Activated naive CD8-positive, alpha-beta T cell treated with anti-CD3 and anti-CD28 coated beads, Interleukin-2, amount 50 U/mL, for 24 hours (primary cell): ENCODE measurements around the gene MRPL24.

Source experiments
- ATAC-seq: fragments of 150-1000 bp; cut with Tn5 transposase; one replicate; pipeline ENCODE4 v1.10.0; 2021
- DNase-seq: peaks from one replicate; pipeline ENCODE4 v3.0.0; 2021
- H3K27ac Mint-ChIP-seq: one replicate; pipeline ENCODE4 v1.8.0; 2021; ENCODE audit warnings: mild to moderate bottlenecking, mixed read lengths
- H3K27me3 Mint-ChIP-seq: one replicate; pipeline ENCODE4 v1.8.0; 2021; ENCODE audit warnings: mixed read lengths
- H3K36me3 Mint-ChIP-seq: one replicate; pipeline ENCODE4 v1.8.0; 2021; ENCODE audit warnings: low read depth, mixed read lengths
- H3K4me1 Mint-ChIP-seq: one replicate; pipeline ENCODE4 v1.8.0; 2021; ENCODE audit warnings: mixed read lengths
- H3K4me3 Mint-ChIP-seq: one replicate; pipeline ENCODE4 v1.8.0; 2021; ENCODE audit warnings: mild to moderate bottlenecking, moderate library complexity, mixed read lengths
- H3K9me3 Mint-ChIP-seq: one replicate; pipeline ENCODE4 v1.8.0; 2021; ENCODE audit warnings: mixed read lengths

MRPL24 gene

DNA sequence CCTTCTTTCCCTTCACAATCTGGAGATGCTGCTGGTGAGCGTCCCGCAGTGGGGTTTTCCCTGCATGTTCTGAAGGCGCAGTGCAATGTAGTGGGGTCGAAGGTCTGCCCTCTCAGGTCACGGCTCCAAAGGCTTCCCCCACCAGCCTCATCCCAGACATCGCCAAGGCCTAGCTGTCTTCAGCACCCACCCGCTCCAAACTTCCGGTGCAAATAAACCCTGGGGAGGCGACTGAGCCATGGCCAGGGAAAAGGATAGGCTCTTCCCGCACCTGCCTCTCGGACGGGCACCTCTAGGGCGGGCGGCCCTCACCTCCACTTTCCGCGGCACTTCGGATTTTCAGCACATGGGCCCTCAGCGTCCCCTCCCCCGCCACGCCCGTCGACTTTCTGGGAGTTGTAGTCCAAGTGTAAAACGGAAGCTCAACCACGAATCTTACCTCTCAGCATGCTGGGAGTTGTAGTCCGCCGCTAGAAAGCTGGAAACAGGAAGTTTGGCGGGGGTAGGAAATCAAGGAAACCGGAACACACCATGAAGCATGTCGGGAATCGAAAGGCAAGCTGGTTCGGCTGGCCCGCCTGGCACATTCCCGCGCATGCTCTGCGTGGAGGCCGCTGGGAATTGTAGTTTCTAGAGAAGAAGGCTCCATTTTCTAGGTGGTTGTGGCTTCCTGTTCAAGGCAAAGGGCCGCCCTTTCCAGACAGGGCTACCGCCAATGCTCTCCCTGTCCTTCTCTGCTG, at the start of gene MRPL24:
Gene MRPL24 (minus strand): TSS at position 348 of the 740 bp plus-strand sequence. CDS start 2,384 bp downstream, outside the sequence.
- H3K27ac Mint-ChIP-seq = peak within 1 kb of the TSS; percentile 98
- peaks cover 58% of the 10 kb centered on the region for H3K36me3 Mint-ChIP-seq
- no peaks in the 10 kb centered on the region for H3K9me3 Mint-ChIP-seq
- H3K4me1 Mint-ChIP-seq = peaks cover 48% of the 10 kb centered on the region
- H3K27me3 Mint-ChIP-seq = no peaks in the 10 kb centered on the region
- DNase-seq (peak; percentile 94), ATAC-seq (peak; percentile 88)
- H3K4me3 Mint-ChIP-seq = peak within 1 kb of the TSS; percentile 96

GRCh38 chr1:156789621-156790318, 48.9 kb upstream of the MRPL24 start:
- Mint-ChIP-seq H3K27ac (peak overlapping the region; percentile 48), H3K4me1 (peaks cover 3% of the 10 kb centered on the region), H3K4me3 (no peak overlapping the region), H3K27me3 (no peaks in the 10 kb centered on the region), H3K36me3 (peaks cover 50% of the 10 kb centered on the region), H3K9me3 (no peaks in the 10 kb centered on the region)
- DNase-seq (no peak), ATAC-seq (no peak)

DNA sequence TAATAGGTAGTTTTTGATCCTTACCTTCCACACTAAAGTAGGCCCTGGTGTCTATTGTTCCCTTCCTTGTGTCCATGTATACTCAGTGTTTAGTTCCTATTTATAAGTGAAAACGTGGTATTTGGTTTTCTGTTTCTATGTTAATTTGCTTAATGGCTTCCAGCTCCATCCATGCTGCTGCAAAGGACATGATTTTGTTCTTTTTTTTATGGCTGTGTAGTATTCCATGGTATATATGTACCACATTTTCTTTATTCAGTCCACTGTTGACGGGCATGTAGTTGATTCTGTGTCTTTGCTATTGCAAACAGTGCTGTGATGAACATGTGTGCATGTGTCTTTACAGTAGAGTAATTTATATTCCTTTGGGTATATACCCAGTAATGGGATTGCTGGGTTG, 47.2 kb upstream of the MRPL24 start:
- DNase-seq = no peak
- H3K4me3 Mint-ChIP-seq = no peak overlapping the region
- H3K36me3 Mint-ChIP-seq = peaks cover 45% of the 10 kb centered on the region
- no peaks in the 10 kb centered on the region for H3K9me3 Mint-ChIP-seq
- no peak overlapping the region for H3K27ac Mint-ChIP-seq
- ATAC-seq = no peak
- peaks cover 3% of the 10 kb centered on the region for H3K4me1 Mint-ChIP-seq
- no peaks in the 10 kb centered on the region for H3K27me3 Mint-ChIP-seq

DNA sequence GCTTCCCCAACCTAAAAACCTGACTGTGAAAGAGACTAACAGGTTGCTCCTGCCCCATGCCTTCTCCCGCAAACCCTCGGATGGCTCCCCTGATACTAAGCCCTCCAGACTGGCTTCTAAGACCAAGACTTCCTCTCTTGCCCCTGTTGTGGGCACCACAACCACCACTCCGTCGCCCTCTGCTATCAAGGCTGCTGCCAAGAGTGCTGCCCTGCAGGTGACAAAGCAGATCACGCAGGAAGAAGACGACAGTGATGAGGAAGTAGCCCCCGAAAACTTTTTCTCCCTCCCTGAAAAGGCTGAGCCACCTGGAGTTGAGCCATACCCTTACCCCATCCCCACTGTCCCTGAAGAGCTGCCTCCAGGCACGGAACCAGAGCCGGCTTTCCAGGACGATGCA, 45.8 kb upstream of the MRPL24 start:
- Mint-ChIP-seq H3K27ac (no peak overlapping the region), H3K9me3 (no peaks in the 10 kb centered on the region), H3K36me3 (peaks cover 49% of the 10 kb centered on the region), H3K4me1 (peaks cover 6% of the 10 kb centered on the region), H3K4me3 (no peak overlapping the region), H3K27me3 (no peaks in the 10 kb centered on the region)
- DNase-seq (no peak), ATAC-seq (no peak)

- Mint-ChIP-seq H3K36me3 (peaks cover 51% of the 10 kb centered on the region), H3K4me3 (no peak overlapping the region)
- no peak for DNase-seq
These were observed 44.6 kb upstream of the MRPL24 start for GRCh38 chr1:156785458-156785857.

GRCh38 chr1:156781585-156782186, 40.8 kb upstream of the MRPL24 start:
- ATAC-seq (no peak), DNase-seq (no peak)
- H3K27me3 Mint-ChIP-seq = no peaks in the 10 kb centered on the region
- no peak overlapping the region for H3K27ac Mint-ChIP-seq
- H3K36me3 Mint-ChIP-seq = peaks cover 35% of the 10 kb centered on the region
- peaks cover 23% of the 10 kb centered on the region for H3K4me1 Mint-ChIP-seq
- no peak overlapping the region for H3K4me3 Mint-ChIP-seq
- no peaks in the 10 kb centered on the region for H3K9me3 Mint-ChIP-seq

More at GRCh38 chr1:156785458-156785857, 44.6 kb upstream of the MRPL24 start:
- ATAC-seq = no peak
- Mint-ChIP-seq H3K27me3 (no peaks in the 10 kb centered on the region), H3K27ac (no peak overlapping the region), H3K9me3 (no peaks in the 10 kb centered on the region), H3K4me1 (peaks cover 14% of the 10 kb centered on the region)

GRCh38 chr1:156777573-156777972, 36.7 kb upstream of the MRPL24 start:
- no peak for DNase-seq
- no peaks in the 10 kb centered on the region for H3K9me3 Mint-ChIP-seq
- peaks cover 51% of the 10 kb centered on the region for H3K4me1 Mint-ChIP-seq
- H3K27ac Mint-ChIP-seq = no peak overlapping the region
- no peak overlapping the region for H3K4me3 Mint-ChIP-seq
- peaks cover 38% of the 10 kb centered on the region for H3K36me3 Mint-ChIP-seq
- no peaks in the 10 kb centered on the region for H3K27me3 Mint-ChIP-seq
- ATAC-seq = no peak

GRCh38 chr1:156776942-156777341, 36.1 kb upstream of the MRPL24 start:
- no peaks in the 10 kb centered on the region for H3K27me3 Mint-ChIP-seq
- no peaks in the 10 kb centered on the region for H3K9me3 Mint-ChIP-seq

DNA sequence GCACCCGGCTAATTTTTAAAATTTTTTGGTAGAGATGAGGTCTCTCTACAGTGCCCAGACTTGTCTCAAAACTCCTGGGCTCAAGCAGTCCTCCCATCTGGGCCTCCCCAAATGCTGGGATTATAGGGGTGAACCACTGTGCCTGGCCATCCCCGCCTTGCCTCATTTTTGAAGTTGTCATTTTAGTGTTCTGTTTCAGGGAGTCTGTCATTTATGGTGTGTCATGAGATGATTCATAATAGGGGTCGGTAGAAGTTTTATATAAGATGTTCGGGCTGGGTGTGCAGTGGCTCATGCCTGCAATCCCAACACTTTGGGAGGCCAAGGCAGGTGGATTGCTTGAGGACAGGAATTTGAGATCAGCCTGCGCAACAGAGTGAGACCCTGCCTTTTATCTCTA, 34.9 kb upstream of the MRPL24 start:
- Mint-ChIP-seq H3K36me3 (peaks cover 37% of the 10 kb centered on the region), H3K4me3 (no peak overlapping the region), H3K9me3 (no peaks in the 10 kb centered on the region), H3K27me3 (no peaks in the 10 kb centered on the region), H3K4me1 (peaks cover 55% of the 10 kb centered on the region), H3K27ac (peak overlapping the region; percentile 17)
- DNase-seq = no peak
- peak; percentile 75 for ATAC-seq

More at GRCh38 chr1:156776942-156777341, 36.1 kb upstream of the MRPL24 start:
- DNase-seq = no peak
- no peak overlapping the region for H3K27ac Mint-ChIP-seq
- peaks cover 37% of the 10 kb centered on the region for H3K36me3 Mint-ChIP-seq
- H3K4me3 Mint-ChIP-seq = no peak overlapping the region
- H3K4me1 Mint-ChIP-seq = peaks cover 57% of the 10 kb centered on the region
- no peak for ATAC-seq

- Mint-ChIP-seq H3K27ac (no peak overlapping the region), H3K4me1 (peaks cover 75% of the 10 kb centered on the region), H3K4me3 (no peak overlapping the region), H3K27me3 (no peaks in the 10 kb centered on the region), H3K36me3 (peaks cover 56% of the 10 kb centered on the region), H3K9me3 (no peaks in the 10 kb centered on the region)
- no peak for DNase-seq
- ATAC-seq = no peak
These were observed 32.7 kb upstream of the MRPL24 start for GRCh38 chr1:156773607-156774006.

GRCh38 chr1:156772728-156773497, 32.0 kb upstream of the MRPL24 start:
- Mint-ChIP-seq H3K27me3 (no peaks in the 10 kb centered on the region), H3K4me3 (peak overlapping the region; percentile 9), H3K4me1 (peaks cover 74% of the 10 kb centered on the region), H3K36me3 (peaks cover 59% of the 10 kb centered on the region), H3K9me3 (no peaks in the 10 kb centered on the region), H3K27ac (no peak overlapping the region)
- no peak for ATAC-seq
- DNase-seq = no peak

DNA sequence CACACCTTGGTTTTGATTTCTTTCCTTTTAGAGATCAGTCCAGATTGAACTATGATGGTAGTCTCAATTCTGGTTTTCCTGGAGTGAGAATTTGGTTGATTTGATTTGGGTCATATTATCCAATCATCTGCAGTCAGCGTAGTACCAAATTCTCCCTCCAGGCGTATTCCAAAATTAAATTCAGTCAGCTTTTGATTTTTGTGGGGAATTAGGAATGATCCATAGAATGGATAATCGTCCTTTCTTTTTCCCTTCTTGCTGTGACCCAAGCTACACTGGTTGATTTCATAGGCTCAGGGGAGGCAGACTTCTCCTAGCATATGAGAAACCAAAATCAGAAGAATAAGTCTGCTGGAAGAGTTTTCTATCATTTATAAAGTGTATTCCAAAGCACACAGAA, 31.3 kb upstream of the MRPL24 start:
- H3K36me3 Mint-ChIP-seq = peaks cover 56% of the 10 kb centered on the region
- no peak overlapping the region for H3K27ac Mint-ChIP-seq
- H3K27me3 Mint-ChIP-seq = no peaks in the 10 kb centered on the region
- no peak for ATAC-seq
- no peaks in the 10 kb centered on the region for H3K9me3 Mint-ChIP-seq
- H3K4me3 Mint-ChIP-seq = no peak overlapping the region
- DNase-seq = no peak
- H3K4me1 Mint-ChIP-seq = peaks cover 69% of the 10 kb centered on the region

DNA sequence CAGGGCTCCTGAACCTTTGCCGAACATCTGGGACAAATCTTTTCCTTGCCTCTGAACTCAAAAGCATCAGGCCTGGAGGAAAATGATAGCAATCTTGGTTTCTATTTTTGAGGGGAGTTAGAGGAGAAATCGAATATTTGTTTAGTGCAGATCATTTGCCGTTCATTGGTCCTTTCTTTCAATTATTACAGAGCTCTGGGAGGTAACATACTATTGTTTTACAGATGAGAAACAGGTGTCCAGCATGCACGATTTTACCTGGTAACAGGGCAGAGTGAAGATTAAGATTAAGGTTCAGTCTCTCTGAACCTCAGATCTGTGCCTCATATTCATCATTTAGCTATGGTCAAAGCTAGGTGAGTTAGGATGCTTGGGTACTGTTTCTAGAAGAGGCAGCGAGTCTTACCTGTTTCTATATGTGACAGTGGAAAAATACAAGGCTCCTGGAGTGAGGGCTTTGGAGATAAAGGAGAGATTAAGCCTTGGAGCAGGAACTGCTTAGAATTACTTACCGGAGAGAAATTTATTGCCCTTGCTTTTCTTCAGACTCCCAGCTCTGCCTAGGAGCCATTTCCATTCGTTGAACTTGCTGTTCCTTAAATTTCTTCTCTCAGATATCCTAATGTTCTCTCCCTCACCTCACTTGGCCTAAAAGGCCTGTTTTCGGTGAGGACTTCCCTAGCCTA, 27.9 kb upstream of the MRPL24 start:
- H3K4me1 Mint-ChIP-seq = peaks cover 57% of the 10 kb centered on the region
- no peak overlapping the region for H3K27ac Mint-ChIP-seq
- H3K9me3 Mint-ChIP-seq = no peaks in the 10 kb centered on the region
- DNase-seq (no peak), ATAC-seq (no peak)
- H3K27me3 Mint-ChIP-seq = no peaks in the 10 kb centered on the region
- H3K36me3 Mint-ChIP-seq = peaks cover 51% of the 10 kb centered on the region
- no peak overlapping the region for H3K4me3 Mint-ChIP-seq
